ENCODE measurements around the gene CCDC197.

CCDC197 gene

DNA sequence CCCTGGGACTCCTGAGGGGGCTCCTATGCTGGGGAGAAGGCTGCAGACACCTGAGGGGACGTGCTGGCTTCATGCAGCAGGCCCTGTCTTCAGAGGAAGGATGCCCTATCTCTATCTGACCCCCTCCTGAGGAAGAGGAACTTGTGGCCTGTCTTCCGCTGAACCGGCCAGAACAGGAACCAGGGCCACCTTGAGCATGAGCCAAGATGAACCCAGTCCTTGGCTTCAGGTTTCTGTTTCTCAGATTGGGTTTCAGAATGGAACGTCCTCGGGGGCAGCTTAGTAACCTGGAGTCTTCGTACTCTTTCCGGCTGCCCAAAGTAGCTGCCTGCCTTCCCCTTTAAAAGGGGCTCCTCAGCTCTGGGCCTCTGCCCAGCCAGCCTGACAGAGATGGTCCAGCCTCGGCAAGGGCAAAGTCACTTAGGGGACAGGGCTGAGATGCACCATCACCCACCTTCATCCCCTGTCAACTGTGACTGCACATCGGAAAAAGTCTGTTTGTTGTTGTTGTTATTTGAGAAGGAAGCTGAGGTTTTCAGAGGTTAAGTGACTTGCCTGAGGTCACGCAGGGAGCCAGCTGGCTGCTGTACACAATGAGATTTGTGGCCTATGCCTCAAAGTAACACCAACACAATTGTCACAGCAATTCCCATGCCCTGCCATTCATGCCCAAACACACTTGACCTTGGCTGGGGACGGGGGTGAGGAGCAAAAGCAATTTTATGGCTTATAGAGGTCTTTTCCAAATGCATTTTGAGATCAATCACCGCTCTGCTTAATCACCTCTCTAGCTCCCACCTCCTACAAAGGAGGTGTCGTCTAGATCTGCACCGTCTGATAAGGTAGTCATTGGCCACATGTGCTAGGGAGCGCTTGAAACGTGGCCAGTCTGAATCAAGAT lies 34.1 kb upstream of the CCDC197 start:
- no peak overlapping the region for H3K27ac ChIP-seq
- no peak for TF ChIP-seq CTCF (conservative IDR thresholded peaks at IDR 0.05)
- no peak for TF ChIP-seq ZFX (IDR thresholded peaks at IDR 0.05)

GRCh38 chr14:93963692-93964091 lies 33.4 kb upstream of the CCDC197 start:
- TF ChIP-seq CTCF (conservative IDR thresholded peaks at IDR 0.05) (no peak), ZFX (IDR thresholded peaks at IDR 0.05) (no peak)
- no peak overlapping the region for H3K27ac ChIP-seq

DNA sequence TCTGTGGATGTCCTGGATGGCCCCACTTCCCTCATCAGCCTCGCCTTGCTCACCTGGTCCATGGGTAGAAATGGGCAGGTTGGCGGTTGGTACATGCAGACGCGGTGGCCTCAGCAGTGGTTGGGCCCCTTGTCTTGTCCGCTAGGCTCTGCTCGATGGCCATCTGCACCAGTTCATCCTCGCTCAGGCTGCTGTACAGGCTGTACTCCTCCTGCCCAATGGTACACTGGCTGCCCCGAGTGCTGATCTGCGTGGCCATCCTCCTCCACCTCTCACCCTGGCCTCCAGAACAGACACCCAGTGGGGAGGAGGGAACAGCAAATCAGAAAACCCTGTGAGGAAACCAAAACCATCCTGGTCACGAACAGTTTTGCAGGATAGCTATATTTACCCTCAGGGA lies 32.8 kb upstream of the CCDC197 start:
- no peak overlapping the region for H3K27ac ChIP-seq

GRCh38 chr14:93964820-93965286 lies 32.2 kb upstream of the CCDC197 start:
- TF ChIP-seq ZFX (IDR thresholded peaks at IDR 0.05), result no peak
- TF ChIP-seq CTCF (conservative IDR thresholded peaks at IDR 0.05), result no peak
- H3K27ac ChIP-seq, result no peak overlapping the region

More for the DNA sequence above, 32.8 kb upstream of the CCDC197 start:
- TF ChIP-seq CTCF (conservative IDR thresholded peaks at IDR 0.05) (no peak), ZFX (IDR thresholded peaks at IDR 0.05) (no peak)

GRCh38 chr14:93965287-93965821 lies 31.7 kb upstream of the CCDC197 start:
- TF ChIP-seq CTCF (conservative IDR thresholded peaks at IDR 0.05) (no peak), ZFX (IDR thresholded peaks at IDR 0.05) (no peak)
- H3K27ac ChIP-seq, result no peak overlapping the region

GRCh38 chr14:93965946-93966474 lies 31.1 kb upstream of the CCDC197 start:
- no peak overlapping the region for H3K27ac ChIP-seq
- TF ChIP-seq ZFX (IDR thresholded peaks at IDR 0.05) (no peak), CTCF (conservative IDR thresholded peaks at IDR 0.05) (no peak)

- no peak for TF ChIP-seq CTCF (conservative IDR thresholded peaks at IDR 0.05)
- TF ChIP-seq ZFX (IDR thresholded peaks at IDR 0.05), result no peak
- no peak overlapping the region for H3K27ac ChIP-seq
These were observed 29.4 kb upstream of the CCDC197 start for GRCh38 chr14:93967637-93968250.

All from C4-2B (cell line).